SK-N-SH (cell line): ENCODE results near the gene PTPRB. TPM values are rescaled to one million over a fixed set of nuclear protein-coding genes. Genes with fewer than 3 reads are reported as not detected.

Experiments
- CTCF ChIA-PET: fragments of 300-600, 350-600 bp; formaldehyde crosslinking; extraction: SDS; loops from one replicate; lab custom pipeline; 2021; lab: Yijun Ruan, JAX
- POLR2A ChIA-PET: fragments of 350-600 bp; sonication (Branson Sonifier 250); formaldehyde crosslinking; extraction: SDS; loops from one replicate; lab custom pipeline; 2020; ENCODE audit warnings: antibody characterized with exemption, inconsistent platforms; lab: Yijun Ruan, JAX
- DNase-seq: peaks from one replicate; pipeline ENCODE4 v3.0.0; 2012
- H2AFZ ChIP-seq: fragments of 200-600 bp; sonication (generic); 2 replicates; pipeline ENCODE4 v1.8.1; 2016; ENCODE audit warnings: antibody characterized with exemption, mild to moderate bottlenecking, low read depth
- H3F3A ChIP-seq: fragments of 200-600 bp; sonication (generic); replicated peaks from 2 replicates; pipeline ENCODE3; 2016; ENCODE audit warnings: antibody characterized with exemption, mild to moderate bottlenecking; ENCODE audit not compliant: insufficient read depth
- H3K27ac ChIP-seq, 2 experiments: fragments of 200-500 bp in 1 of 2; fragments of 200-600 bp in 1 of 2; sonication (Bioruptor generic) in 1 of 2; sonication (generic), shearing (Covaris generic) in 1 of 2; 2 replicates each; pipeline versions ENCODE4 v1.5.1 to v1.6.1; 2014 to 2016; ENCODE audit warnings: low read depth in 2 of 2, inconsistent platforms in 1 of 2, low read length in 1 of 2, mild to moderate bottlenecking in 1 of 2, mixed read lengths in 1 of 2
- H3K27me3 ChIP-seq: fragments of 200-600 bp; sonication (generic), shearing (Covaris generic); 2 replicates; pipeline ENCODE4 v1.6.1; 2016; ENCODE audit warnings: mixed run types; ENCODE audit not compliant: insufficient read depth
- H3K36me3 ChIP-seq, 2 experiments: fragments of 200-500 bp in 1 of 2; fragments of 200-600 bp in 1 of 2; sonication (Bioruptor generic) in 1 of 2; sonication (generic) in 1 of 2; replicated peaks in 1 of 2; 2 replicates each; pipeline versions ENCODE3 to v1.5.1; 2014 to 2016; ENCODE audit warnings: low read length in 1 of 2, mild to moderate bottlenecking in 1 of 2; ENCODE audit not compliant: insufficient read depth in 2 of 2, control insufficient read depth in 1 of 2
- H3K4me1 ChIP-seq, 2 experiments: fragments of 200-500 bp in 1 of 2; fragments of 200-600 bp in 1 of 2; sonication (Bioruptor generic) in 1 of 2; sonication (generic), shearing (Covaris generic) in 1 of 2; 2 replicates each; pipeline versions ENCODE4 v1.5.1 to v1.6.1; 2014 to 2016; ENCODE audit warnings: low read depth in 1 of 2, low read length in 1 of 2, mixed run types in 1 of 2; ENCODE audit not compliant: insufficient read depth in 2 of 2, control insufficient read depth in 1 of 2
- H3K4me2 ChIP-seq: fragments of 200-600 bp; sonication (generic), shearing (Covaris generic); 2 replicates; pipeline ENCODE4 v1.6.1; 2017; ENCODE audit warnings: mixed run types
- H3K4me3 ChIP-seq, 2 experiments: fragments of 200-500 bp in 1 of 2; fragments of 200-600 bp in 1 of 2; sonication (Bioruptor generic) in 1 of 2; sonication (generic), shearing (Covaris generic) in 1 of 2; 2 replicates each; pipeline versions ENCODE4 v1.5.1 to v1.8.1; 2014 to 2016; ENCODE audit warnings: low read depth in 2 of 2, inconsistent platforms in 1 of 2, low read length in 1 of 2, mild to moderate bottlenecking in 1 of 2, mixed read lengths in 1 of 2, moderate library complexity in 1 of 2
- H3K79me2 ChIP-seq: fragments of 200-600 bp; sonication (generic); 2 replicates; pipeline ENCODE4 v1.8.1; 2017; ENCODE audit warnings: mild to moderate bottlenecking; ENCODE audit not compliant: insufficient read depth
- H3K9ac ChIP-seq: fragments of 200-600 bp; sonication (generic); 2 replicates; pipeline ENCODE4 v1.6.1; 2017; ENCODE audit warnings: mixed run types
- H3K9me2 ChIP-seq: fragments of 200-600 bp; sonication (generic); 2 replicates; pipeline ENCODE4 v1.6.1; 2017; ENCODE audit warnings: mixed run types
- H3K9me3 ChIP-seq: fragments of 200-600 bp; sonication (generic); 2 replicates; pipeline ENCODE4 v1.6.1; 2017; ENCODE audit warnings: mixed run types, mild to moderate bottlenecking, moderate library complexity
- H4K20me1 ChIP-seq: fragments of 200-600 bp; sonication (generic); 2 replicates; pipeline ENCODE4 v1.6.1; 2017; ENCODE audit warnings: mild to moderate bottlenecking, mixed run types; ENCODE audit not compliant: insufficient read depth
- EP300 ChIP-seq, 2 experiments: IDR thresholded peaks; 2 replicates each; pipeline versions ENCODE4 v1.4.0 to v1.6.1; 2012; ENCODE audit warnings: borderline replicate concordance in 1 of 2, low read depth in 1 of 2, low read length in 1 of 2
- FOXM1 ChIP-seq: IDR thresholded peaks from 2 replicates; pipeline ENCODE4 v1.4.0; 2012; ENCODE audit warnings: low read depth, mild to moderate bottlenecking
- GABPA ChIP-seq: IDR thresholded peaks from 2 replicates; pipeline ENCODE4 v1.4.0; 2012; ENCODE audit warnings: low read depth, mild to moderate bottlenecking
- GATA2 ChIP-seq: sonication (generic); formaldehyde crosslinking; IDR thresholded peaks from 2 replicates; pipeline ENCODE4 v1.5.0; 2020; ENCODE audit warnings: mild to moderate bottlenecking, missing genetic modification reagents
- JUND ChIP-seq: IDR thresholded peaks from 2 replicates; pipeline ENCODE4 v1.4.0; 2012
- MEF2A ChIP-seq: IDR thresholded peaks from 2 replicates; pipeline ENCODE4 v1.4.0; 2012; ENCODE audit warnings: low read depth, borderline replicate concordance
- NFIC ChIP-seq: IDR thresholded peaks from 2 replicates; pipeline ENCODE4 v1.4.0; 2012; ENCODE audit warnings: borderline replicate concordance
- PBX3 ChIP-seq: IDR thresholded peaks from 2 replicates; pipeline ENCODE4; 2012
- RCOR1 ChIP-seq: fragments of 150-350 bp; IDR thresholded peaks from 2 replicates; pipeline ENCODE4 v1.6.1; 2017; ENCODE audit warnings: antibody characterized with exemption, low read length
- RXRA ChIP-seq: IDR thresholded peaks from 2 replicates; pipeline ENCODE4 v1.4.0; 2012; ENCODE audit warnings: low read depth, mild to moderate bottlenecking, borderline replicate concordance
- SIN3A ChIP-seq: IDR thresholded peaks from 2 replicates; pipeline ENCODE4 v1.6.1; 2012; ENCODE audit warnings: low read depth, mild to moderate bottlenecking, low read length, moderate library complexity, borderline replicate concordance
- TAF1 ChIP-seq: IDR thresholded peaks from 2 replicates; pipeline ENCODE4 v1.6.1; 2012; ENCODE audit warnings: low read depth, mild to moderate bottlenecking, low read length, moderate library complexity, borderline replicate concordance
- TCF12 ChIP-seq: IDR thresholded peaks from 2 replicates; pipeline ENCODE4 v1.4.0; 2012
- TEAD4 ChIP-seq: IDR thresholded peaks from 2 replicates; pipeline ENCODE4 v1.4.0; 2012; ENCODE audit warnings: mild to moderate bottlenecking, borderline replicate concordance; ENCODE audit not compliant: insufficient read depth
- YY1 ChIP-seq: IDR thresholded peaks from 2 replicates; pipeline ENCODE4 v1.4.0; 2012; ENCODE audit warnings: low read depth, mild to moderate bottlenecking
- WGBS: methylation state at CpG from one replicate; pipeline ENCODE4 v1.1.6; 2017; ENCODE audit warnings: low lambda C conversion rate; 5-methylcytosine and 5-hydroxymethylcytosine counted together
- polyA plus RNA-seq, 3 experiments: library from polyadenylated mRNA; depleted of rRNA; stranded (reverse); fragments of >200 nt; gene quantifications; 2 replicates each; pipeline ENCODE4 v1.2.3, GENCODE V29; 2012
- TF ChIP-seq, protein P1 (sequence below): fragments of 200-600 bp; sonication (generic); IDR thresholded peaks from 2 replicates; pipeline ENCODE4 v1.6.1; 2017; ENCODE audit warnings: antibody characterized with exemption, mild to moderate bottlenecking, moderate library complexity

PTPRB gene
- polyA plus RNA-seq, 1 of the 3 experiments (the other 2 are of a cell fraction): 1.1 TPM

- no peak for TF ChIP-seq TEAD4
- TF ChIP-seq, protein P1, sequence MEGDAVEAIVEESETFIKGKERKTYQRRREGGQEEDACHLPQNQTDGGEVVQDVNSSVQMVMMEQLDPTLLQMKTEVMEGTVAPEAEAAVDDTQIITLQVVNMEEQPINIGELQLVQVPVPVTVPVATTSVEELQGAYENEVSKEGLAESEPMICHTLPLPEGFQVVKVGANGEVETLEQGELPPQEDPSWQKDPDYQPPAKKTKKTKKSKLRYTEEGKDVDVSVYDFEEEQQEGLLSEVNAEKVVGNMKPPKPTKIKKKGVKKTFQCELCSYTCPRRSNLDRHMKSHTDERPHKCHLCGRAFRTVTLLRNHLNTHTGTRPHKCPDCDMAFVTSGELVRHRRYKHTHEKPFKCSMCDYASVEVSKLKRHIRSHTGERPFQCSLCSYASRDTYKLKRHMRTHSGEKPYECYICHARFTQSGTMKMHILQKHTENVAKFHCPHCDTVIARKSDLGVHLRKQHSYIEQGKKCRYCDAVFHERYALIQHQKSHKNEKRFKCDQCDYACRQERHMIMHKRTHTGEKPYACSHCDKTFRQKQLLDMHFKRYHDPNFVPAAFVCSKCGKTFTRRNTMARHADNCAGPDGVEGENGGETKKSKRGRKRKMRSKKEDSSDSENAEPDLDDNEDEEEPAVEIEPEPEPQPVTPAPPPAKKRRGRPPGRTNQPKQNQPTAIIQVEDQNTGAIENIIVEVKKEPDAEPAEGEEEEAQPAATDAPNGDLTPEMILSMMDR: no peak
- TF ChIP-seq YY1: no peak
- no peak for TF ChIP-seq EP300 (IDR thresholded peaks at IDR 0.05; ENCODE audit: borderline replicate concordance in 1 of 2, low read depth in 1 of 2, low read length in 1 of 2)
- TF ChIP-seq JUND: no peak
- TF ChIP-seq SIN3A: no peak
- no peak for TF ChIP-seq GATA2 (CRISPR knock-in tag)
- no peak for TF ChIP-seq TAF1
- TF ChIP-seq RCOR1: no peak
- TF ChIP-seq TCF12: no peak
- no peak for TF ChIP-seq PBX3
- TF ChIP-seq MEF2A: no peak
- no peak for TF ChIP-seq GABPA
- TF ChIP-seq FOXM1: no peak
- no peak for TF ChIP-seq NFIC
- no peak for TF ChIP-seq RXRA
- TF ChIP-seq, all 33 proteins: peak for 0
- Histone ChIP-seq H3K27ac (no peak overlapping the region), H3K4me2 (no peak overlapping the region), H3K9ac (no peak overlapping the region), H3K9me3 (no peaks in the 10 kb centered on the region), H4K20me1 (no peaks in the 10 kb centered on the region), H3K4me3 (no peak overlapping the region), H2AFZ (no peak overlapping the region), H3K36me3 (no peaks in the 10 kb centered on the region), H3K4me1 (peaks cover 0 to 3% of the 10 kb centered on the region in 2 experiments; a peak in 2 of 4 replicates), H3K79me2 (no peaks in the 10 kb centered on the region), H3F3A (no peaks in the 10 kb centered on the region), H3K27me3 (no peaks in the 10 kb centered on the region), H3K9me2 (no peaks in the 10 kb centered on the region)
- POLR2A ChIA-PET: no interaction called here
- DNase-seq: no peak
- WGBS: 89% methylated on average over 3 of the region's 4 CpGs
- CTCF ChIA-PET: interaction anchor here (0.9 to 1.6 kb wide), 2 partner anchors 19 to 61 kb away, joined by 3 to 6 read pairs; no protein-coding TSS in a partner anchor
Measured at GRCh38 chr12:70557583-70558191, 79.5 kb downstream of the PTPRB start.
